Stromal cell of bone marrow (primary cell): ENCODE data around the gene SLC43A3.
"Not testable (repeated sequence)": the region's sequence is repeated elsewhere in the genome, so short reads cannot be mapped to it uniquely, and the experiment has no call there.

Experiments
- DNase-seq: peaks from one replicate; pipeline ENCODE4 v3.0.0-alpha.2; 2012; ENCODE audit warnings: low read depth

Gene SLC43A3

DNA sequence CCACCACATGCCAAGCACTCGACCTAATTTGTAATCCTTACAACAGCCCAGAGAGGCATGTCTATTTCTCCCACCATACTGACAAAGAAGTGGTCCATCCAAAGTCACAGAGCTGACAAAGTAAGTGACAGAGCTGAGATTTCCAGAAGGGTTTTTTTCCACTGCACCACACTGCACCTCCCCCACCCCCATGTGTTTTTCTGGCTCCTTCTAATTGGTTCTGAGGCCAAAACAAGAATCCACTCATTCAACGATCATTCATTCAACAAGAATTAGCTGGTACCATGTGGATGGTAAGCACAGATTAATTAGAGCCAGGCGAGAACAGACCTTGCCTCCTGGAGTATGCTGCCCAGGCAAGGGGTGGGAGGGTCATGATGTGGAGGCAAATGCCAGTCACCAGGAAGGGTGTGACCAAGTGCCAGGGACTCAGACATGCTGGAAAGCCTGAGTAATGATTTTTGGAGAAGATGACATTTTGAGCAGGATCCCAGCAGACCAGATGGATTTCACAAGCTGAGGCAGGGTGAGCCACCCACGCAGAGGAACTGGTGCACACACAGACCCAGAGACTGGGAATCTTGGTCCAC lies 21.6 kb downstream of the SLC43A3 start:
- DNase-seq, result no peak

DNA sequence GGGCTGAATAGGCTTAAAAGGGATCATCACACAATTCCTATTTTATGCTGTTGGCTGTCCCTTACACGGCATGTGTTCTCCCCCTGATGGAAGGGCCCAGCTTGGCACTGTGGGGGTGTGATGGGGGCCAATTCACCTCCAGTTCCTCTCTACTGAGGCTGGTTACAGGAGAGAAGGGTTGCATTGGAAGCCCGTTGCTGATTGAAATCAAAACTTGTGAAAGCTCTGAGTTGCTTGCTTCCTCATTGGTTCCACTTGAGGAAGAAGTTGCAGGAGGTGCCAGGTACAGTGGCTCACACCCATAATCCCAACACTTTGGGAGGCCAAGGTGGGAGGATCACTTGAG lies 23.1 kb downstream of the SLC43A3 start:
- no peak for DNase-seq

DNA sequence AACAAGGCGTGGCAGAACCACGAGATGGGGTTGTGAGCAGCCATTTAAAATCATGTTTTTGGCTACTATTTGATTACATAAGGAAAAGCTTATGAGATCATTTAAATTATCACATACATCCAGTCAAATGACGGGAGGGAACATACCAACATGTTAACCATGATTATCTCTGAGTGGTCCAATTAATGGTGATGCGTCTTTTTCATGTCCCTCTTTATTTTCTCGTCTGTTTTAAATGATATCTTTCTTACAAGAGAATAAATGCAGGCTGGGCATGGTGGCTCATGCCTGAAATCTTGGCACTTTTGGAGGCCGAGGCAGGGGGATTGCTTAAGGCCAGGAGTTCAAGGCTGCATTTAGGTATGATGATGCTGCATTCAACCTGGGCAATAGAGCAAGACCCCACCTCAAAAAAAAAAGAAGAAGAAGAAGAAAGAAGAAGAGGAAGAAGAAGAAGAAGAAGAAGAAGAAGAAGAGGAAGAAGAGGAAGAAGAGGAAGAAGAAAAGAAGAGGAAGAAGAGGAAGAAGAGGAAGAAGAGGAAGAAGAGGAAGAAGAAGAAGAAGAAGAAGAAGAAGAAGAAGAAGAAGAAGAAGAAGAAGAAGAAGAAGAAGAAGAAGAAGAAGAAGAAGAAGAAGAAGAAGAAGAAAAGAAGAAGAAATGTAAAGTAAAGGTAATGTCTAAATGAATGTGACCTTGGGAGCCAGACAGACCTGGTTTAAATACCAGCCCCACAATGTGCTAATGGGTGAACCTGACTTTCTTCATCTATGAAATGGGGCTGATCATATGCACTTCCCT lies 23.7 kb downstream of the SLC43A3 start:
- DNase-seq, result not testable (repeated sequence)

DNA sequence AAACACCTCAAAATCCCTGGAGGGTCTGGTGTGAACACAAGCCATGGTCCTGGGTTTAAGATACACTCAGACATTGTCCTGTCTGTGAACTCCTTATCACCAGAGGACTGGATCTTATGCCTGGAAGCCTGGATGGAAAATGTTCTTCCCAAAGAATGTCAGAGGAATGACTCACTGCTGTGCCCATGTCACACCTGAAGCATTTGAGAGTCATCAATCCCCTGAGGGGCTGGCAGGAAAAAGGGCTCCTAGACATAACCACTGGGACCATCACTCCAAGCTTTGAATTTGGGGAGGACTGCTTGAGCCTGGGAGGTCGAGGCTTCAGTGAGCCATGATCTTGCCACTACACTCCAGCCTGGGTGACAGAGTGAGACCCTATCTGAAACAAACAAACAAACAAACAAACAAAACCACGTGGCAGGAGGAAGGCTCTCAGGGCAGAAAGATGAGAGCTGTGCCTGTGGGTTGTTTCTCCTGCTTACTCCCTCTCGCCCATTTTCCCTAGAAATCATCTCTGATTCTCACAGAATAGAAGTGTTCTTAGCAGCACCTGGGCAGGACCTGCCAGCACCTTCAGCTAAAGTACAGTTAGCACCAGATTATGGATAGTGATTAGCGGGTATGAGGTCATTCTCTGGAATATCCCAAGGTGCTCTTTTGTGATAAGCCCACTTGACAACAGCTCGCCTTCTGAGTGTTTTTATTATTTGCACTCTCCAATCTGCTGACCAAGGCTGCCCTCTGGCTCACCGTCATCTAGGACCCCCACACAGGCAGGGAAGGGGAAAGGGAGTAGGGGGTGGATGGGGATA lies 24.5 kb downstream of the SLC43A3 start:
- no peak for DNase-seq

DNA sequence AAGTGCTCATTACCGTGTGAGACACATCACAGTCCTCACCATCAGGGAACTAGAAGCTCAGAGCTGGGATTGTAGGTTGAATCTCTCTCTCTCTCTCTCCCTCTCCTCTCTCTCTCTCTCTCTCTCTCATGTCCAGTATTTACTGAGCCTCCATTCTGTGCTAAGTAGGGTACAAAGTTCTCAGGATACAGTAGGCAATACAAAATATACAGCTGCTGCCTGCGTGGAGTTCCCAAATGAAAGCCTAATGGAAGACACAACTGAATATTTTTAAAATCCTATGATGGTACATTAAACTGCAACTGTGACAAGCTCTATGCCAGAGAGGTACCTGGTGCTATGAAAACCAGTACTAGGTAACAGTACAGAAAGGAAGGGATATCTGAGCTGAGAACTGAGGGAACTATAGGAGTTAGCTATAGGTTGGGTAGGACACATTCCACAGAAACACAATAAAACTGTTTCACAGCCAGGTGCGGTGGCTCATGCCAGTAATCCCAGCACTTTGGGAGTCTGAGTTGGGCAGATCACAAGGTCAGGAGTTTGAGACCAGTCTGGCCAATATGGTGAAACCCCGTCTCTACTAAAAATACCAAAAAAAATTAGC lies 26.8 kb downstream of the SLC43A3 start:
- no peak for DNase-seq

DNA sequence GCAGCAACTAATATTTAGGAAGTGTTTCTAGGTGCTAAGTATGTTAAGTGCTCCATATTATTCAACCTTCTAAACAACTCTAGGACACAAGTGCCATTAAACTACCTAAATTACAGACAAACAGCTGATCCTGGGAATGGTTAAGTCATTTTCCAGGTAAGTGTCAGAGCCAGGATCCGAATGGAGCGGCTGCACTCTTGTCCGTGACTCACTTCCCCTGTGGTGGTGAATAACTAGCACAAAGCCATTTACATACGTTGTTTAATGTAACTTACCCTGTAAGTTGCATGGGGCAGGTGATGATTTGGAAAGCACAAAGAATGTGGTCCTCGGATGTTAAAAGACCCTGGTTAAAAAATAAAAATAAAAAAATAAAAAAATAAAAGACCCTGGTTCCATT lies 27.7 kb downstream of the SLC43A3 start:
- DNase-seq, result no peak

DNA sequence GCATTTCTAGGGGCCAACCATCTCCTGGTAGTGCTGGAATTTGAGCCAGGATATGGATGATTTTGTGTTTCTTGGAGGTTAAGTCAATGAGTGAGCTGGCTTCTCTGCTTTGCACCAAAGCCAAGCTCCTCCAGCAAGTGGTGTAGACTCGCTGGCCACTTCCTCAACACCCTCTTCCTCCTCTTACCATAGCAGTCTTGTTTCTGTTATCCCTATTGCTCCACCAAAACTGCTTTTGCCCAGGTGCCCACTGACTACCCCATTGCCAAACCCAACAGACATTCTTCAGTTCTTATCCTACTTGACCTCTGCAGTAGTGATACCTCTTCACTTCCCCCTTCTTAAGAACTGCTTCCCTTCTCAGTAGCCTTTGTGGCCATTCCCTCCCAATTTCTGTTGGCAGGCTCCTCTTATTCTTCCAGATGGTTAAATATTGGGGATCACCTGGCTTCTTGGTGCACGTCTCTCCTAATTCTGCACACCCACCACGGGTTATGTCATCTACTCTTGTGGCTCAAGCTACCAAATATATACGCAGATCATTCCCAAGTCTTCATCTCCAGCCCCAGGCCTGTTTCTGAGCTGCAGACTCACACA lies 29.4 kb downstream of the SLC43A3 start:
- no peak for DNase-seq

DNA sequence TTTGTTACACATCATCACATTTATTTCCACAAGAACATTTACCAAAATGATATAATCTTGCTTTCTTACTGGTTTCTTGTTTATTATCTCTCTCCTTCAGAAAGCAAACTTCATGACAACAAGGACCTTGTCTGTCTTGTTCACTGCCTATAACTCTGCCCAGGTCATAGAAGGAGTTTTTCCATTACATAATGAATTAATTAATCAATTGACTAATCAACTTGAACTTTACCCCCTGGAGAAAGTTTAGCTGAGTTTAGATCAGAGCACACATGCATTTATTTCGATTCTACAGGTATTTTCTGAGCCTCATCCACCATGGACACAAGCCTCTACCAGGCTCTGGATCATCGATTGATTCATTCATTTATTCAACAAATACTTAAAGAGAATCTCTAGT lies 30.2 kb downstream of the SLC43A3 start:
- DNase-seq, result no peak

DNA sequence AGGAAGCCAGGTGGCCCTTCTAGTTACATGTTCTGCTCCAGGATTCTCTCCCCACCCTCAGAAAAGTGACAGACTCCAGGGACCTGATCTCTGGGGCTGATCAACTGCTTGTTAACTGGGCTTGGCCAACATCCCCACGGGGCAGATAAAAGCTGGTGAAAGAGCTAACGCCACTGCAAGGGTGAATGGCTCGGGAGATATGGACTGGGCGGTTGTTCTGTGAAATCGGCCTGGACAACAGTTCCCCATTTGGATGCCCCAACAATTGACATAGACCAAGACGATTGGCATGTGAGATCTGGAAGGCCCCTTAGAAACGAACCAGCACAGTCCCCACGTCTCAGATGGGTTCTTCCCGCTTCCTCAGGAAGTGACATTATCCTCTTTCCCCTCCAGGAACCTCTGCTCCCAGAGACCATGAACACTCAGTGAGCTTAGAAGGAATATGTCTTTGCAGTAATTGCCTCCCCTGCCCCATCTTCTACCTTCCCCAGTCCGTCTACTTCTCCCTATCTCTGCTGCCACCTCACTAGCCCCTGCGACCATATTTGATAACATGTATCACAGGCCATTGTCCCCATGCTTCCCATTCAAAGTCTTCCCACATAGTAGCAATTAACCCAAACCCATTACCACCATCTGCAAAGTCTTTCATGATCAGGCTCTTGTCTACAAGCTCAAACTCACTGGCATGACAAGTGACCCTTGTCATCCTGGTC lies 30.9 kb downstream of the SLC43A3 start:
- DNase-seq, result no peak

DNA sequence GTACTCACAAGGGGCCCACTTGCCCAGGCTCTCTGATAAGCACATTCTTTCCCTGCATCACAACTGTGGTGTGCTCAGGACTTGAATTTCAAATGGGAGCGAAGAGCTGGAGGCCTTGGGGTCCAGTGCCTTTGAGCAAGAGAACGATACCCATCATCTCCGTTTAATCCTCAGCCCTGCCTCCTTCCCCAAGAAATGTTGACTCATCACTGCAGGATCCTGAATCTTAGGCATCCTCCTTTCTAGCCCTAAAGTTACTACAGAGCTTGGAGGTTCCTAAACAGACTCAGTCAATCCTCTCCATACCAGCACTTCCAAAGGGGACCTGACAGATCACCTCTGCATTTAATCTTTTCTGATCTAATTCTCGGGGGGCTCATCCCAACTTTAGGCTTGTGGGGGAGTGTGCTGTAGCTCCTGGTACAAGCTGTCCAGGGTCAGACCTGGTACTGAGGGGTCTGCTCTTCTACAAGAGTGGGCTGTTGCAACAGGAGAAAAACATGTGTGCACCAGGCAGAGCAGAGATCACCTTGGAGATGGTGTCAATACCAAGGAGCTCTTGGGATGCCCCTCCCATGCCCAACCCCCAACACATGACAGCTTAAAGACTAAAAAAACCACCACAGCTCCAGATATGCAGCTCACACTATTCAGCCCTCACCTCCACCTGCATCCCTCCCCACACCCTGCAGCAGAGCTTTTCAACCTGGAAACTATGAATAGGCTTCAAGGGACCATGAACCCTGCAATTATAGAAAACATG lies 32.5 kb downstream of the SLC43A3 start:
- no peak for DNase-seq

DNA sequence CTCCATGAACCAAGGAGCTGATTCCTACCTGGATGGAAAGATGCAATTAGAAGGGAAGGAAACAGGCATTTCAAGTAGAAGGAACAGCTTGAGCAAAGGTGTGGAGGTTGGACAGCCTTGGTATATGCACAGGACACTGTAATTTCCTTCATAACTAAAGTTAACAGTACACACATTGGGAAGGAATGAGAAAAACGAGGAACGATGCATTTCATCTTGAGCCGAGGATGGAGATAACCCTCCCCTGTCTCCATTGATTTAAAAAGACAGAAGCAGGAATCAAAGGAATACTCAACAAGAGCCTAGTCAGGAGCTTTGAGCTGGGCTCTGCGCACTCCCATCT lies 34.2 kb downstream of the SLC43A3 start:
- no peak for DNase-seq

DNA sequence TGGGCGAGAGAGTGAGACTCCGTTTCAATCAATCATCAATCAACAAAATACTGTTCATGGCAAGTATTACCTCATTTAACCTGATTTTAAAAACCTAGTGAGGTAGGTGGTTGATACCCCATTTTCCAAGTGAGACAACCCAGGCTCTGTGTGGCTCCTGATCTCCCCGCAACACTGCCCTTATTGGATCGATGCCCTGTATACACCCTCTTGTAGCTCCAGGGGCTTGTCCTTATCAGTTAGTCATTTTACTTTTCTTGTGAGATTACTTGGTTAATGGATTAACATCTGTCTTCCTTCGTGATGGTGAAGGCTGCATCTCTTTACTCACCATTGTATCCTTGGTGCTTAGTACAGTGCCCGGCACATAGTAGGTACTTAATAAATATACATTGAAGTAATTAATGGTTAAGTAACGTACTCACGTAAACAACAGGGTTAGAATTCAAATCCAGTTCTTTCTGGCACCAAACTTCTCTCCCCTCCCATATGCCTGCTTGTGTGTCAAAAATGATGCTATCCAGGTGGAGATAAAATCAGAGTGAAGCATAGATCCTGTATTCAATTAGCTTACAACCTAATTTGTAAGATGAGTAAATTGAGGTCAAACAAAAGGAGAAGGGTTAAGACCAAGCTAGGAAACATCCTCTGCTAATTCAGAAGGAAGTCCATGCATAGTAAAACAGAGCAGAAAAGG lies 34.7 kb downstream of the SLC43A3 start:
- DNase-seq, result no peak

DNA sequence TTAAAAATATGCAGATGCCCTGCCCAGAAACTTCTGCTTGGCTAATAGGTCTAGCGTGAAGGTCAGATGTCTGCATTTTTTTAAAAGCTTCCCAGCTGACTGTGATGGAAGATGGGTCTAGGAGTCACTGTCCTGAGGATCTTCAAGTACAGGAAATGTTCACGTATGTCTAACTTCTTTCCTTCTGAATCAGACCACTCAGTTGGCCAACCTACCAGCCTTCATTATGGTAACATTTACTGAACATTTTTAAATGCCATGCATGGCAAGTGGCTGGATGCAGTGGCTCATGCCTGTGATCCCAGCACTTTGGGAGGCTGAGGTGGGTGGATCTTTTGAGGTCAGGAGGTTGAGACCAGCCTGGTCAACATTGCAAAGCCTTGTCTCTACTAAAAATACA lies 35.4 kb downstream of the SLC43A3 start:
- no peak for DNase-seq

DNA sequence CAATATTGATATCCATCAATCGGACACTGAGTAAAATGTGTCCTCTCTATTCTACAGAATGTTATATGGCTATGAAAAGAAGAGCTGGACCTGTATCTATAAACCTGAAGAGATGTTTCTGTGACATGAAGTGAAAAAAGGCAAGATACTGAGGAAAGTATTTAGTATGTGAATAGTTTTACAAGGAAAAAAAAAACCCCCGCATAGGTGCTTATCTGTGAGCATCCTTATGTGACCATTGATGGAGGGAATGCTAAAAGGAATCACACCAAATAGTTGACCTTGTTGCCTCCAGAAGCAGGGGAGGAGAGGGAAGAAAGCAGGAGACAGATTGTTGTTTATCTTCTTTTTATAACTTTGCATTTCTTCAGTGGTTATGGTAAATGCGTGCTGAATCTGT lies 35.8 kb downstream of the SLC43A3 start:
- no peak for DNase-seq

DNA sequence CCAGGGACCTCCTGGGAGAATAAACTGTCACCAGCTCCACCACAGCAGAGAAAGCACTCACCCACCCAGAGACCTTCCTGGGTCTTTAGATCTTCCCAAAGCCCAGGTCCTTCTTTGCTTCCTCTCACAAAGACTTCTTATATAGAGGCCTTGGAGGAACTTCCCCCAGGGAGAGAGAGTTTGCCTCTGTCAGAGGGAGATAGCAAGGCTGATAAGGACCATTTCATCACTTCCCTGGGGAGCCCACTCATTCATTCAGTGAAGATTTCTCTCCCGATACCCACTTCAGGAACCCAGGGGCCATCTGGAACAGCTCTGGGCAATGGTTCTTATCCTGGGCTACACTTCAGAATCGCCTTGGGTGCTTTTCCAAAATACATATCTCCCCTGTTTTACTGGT lies 36.4 kb downstream of the SLC43A3 start, which contains the start of gene PRG2:
TSS of gene PRG2 (minus strand) at position 116 of the 400 bp plus-strand sequence. CDS start 706 bp downstream, outside the sequence.
- DNase-seq, result no peak

DNA sequence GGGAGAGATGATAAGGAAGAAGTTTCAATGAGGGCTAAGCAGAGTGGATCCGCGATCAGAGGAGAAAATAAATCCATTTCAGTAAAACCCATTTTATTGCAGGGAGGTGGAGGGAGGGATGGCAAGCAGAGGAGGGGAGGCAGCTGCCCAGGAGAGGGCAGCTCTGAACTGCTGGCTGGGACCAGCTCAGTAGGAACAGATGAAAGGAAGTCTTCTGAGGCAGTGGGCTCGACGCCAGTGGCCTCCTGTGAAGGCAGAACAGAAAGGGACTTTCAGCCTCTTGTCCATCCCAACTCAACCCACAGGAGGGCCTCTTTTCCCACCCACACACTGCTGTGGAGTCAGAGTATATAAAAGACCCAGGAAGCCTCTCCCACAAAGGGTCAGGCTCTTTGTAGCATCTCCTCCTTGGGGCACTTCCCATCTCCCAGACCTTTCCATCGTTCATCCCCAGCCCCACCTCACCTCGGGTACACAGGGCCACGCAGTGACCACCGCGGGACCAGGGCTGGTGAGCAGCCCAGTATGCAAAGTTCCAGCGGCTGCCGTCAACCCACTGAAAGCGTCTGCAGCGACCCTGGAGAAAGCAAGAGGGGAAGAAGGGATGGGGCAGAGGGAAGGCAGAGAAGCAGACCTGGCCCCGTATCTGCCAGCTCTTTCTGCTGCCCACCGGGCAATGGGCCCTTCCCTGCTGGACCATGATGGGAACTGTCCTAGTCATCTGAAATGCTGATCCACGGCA lies 39.5 kb downstream of the SLC43A3 start:
- no peak for DNase-seq

DNA sequence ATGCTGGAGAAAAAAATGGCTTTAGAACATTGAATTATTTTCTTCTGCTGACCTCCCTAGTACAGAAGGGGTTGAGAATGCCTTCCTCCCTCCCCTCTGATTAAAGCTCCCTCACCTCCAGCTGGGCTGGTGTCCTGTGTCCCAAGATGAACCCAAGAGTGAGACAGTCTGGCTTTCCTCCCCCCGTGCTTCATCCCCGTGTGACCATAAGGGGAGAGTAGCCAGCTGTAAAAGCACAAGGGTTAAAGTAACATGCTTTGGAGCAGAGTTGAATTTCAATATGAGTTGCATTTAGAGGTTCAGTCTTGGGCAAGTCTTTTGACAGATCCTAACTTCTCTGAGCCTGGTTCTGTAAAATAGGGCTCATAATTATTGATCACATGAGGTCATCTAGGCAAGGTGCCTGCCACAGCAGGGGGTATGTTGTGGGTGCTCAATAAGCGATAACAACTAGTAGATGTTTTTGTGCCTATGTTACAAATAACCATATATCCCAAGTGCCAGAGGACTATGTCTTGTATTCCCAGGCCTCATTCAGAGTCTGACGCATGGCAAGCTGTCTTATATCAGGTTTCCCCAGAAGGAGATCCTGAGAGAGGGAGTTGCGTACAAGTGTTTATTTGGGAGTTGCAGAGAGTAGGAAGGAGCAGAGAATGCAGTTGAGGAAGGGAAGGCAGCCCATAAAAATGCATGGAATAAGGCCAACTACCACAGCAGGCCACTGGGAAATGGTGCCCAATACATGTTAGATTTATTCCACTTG lies 40.6 kb downstream of the SLC43A3 start:
- no peak for DNase-seq

DNA sequence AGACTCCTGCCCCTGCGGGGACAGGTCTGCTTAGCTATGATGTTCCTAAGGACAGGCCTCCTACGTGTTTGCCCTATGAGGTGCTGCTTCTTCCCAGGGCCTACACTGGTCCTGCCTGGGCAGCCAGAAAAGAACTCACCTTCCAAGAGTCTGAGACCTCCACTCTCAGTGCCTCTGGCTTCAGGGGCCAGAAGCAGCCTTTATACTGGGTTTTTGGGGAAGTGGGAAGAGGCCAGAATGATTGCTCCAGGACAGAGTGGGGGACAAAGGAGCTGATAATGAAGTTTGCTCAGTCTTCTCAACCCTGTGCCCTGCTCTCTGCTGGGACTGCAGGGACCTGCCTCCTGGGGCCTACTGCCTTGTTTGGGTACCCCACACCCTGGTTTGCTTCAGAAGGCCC lies 45.9 kb downstream of the SLC43A3 start, which contains the start of gene PRG3:
TSS of gene PRG3 (minus strand) at position 176 of the 400 bp plus-strand sequence. CDS start 442 bp downstream, outside the sequence.
- DNase-seq, result no peak

DNA sequence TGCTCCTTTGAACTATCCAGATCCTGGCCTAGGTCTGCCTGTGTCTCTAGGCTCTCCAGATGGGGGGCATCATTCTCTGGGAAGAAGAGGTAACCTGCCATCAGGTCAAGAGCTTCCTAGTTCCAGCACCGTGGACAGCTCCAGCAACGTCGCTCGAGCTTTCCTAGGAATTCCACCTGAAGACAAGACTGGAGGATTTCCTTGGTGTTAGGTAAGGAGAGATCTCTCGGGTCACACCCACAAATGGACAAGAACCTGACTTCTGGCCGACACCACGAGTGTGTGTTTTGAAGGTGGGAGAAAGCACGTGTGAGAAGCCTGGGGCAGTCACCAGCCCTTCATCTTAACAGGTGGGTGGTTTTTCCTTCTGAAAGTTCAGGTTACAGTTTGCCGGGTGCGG lies 47.2 kb downstream of the SLC43A3 start:
- DNase-seq, result no peak
